Measurements from ENCODE around the gene FLAD1.

- TF ChIP-seq POLR2A (IDR thresholded peaks at IDR 0.05): no peak
- TF ChIP-seq, protein P1, sequence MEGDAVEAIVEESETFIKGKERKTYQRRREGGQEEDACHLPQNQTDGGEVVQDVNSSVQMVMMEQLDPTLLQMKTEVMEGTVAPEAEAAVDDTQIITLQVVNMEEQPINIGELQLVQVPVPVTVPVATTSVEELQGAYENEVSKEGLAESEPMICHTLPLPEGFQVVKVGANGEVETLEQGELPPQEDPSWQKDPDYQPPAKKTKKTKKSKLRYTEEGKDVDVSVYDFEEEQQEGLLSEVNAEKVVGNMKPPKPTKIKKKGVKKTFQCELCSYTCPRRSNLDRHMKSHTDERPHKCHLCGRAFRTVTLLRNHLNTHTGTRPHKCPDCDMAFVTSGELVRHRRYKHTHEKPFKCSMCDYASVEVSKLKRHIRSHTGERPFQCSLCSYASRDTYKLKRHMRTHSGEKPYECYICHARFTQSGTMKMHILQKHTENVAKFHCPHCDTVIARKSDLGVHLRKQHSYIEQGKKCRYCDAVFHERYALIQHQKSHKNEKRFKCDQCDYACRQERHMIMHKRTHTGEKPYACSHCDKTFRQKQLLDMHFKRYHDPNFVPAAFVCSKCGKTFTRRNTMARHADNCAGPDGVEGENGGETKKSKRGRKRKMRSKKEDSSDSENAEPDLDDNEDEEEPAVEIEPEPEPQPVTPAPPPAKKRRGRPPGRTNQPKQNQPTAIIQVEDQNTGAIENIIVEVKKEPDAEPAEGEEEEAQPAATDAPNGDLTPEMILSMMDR (IDR thresholded peaks at IDR 0.05 in 4 of 5, conservative IDR thresholded peaks at IDR 0.05 in 1 of 5): no peak
Measured at GRCh38 chr1:154982341-154982740, 803 bp upstream of the FLAD1 start.

Data from gastrocnemius medialis (tissue), 4 donors.